GM12878 (cell line): Measurements from ENCODE around the gene SCNM1. TPM values are rescaled to one million over a fixed set of nuclear protein-coding genes. Genes with fewer than 3 reads are reported as not detected.

Source experiments
- BRCA1 ChIP-seq: IDR thresholded peaks from 2 replicates; pipeline ENCODE4 v1.6.1; 2011; ENCODE audit warnings: low read depth, low read length, improper control_type of control experiment
- CEBPB ChIP-seq, 2 experiments: fragments of 150-350 bp in 1 of 2; IDR thresholded peaks; 2 replicates each; pipeline ENCODE4 v1.6.1; 2012 to 2014; ENCODE audit warnings: low read depth in 2 of 2, low read length in 2 of 2, borderline replicate concordance in 1 of 2, inconsistent platforms in 1 of 2
- EGR1 ChIP-seq, 2 experiments: IDR thresholded peaks; 1 replicate in 1 of 2; 2 replicates in 1 of 2; pipeline ENCODE4 v1.6.1; 2011 to 2012; ENCODE audit warnings: low read depth in 2 of 2, low read length in 2 of 2, borderline replicate concordance in 1 of 2, mild to moderate bottlenecking in 1 of 2, moderate library complexity in 1 of 2
- EZH2 ChIP-seq: IDR thresholded peaks from 2 replicates; pipeline ENCODE4 v1.6.1; 2012; ENCODE audit warnings: low read depth, mild to moderate bottlenecking, control low read depth, inconsistent platforms, low read length, borderline replicate concordance; ENCODE audit not compliant: control insufficient read depth
- GATAD2B ChIP-seq: fragments of 450-650 bp; conservative IDR thresholded peaks from 2 replicates; pipeline ENCODE4 v1.6.1; 2017; ENCODE audit warnings: low read depth, mild to moderate bottlenecking, moderate library complexity
- KLF5 ChIP-seq: fragments of 450-650 bp; IDR thresholded peaks from 2 replicates; pipeline ENCODE4 v1.6.1; 2014; ENCODE audit warnings: mild to moderate bottlenecking; ENCODE audit not compliant: partially characterized antibody
- MYB ChIP-seq: fragments of 150-350 bp; IDR thresholded peaks from 2 replicates; pipeline ENCODE4 v1.6.1; 2014; ENCODE audit warnings: mild to moderate bottlenecking, low read depth, low read length, borderline replicate concordance
- PAX8 ChIP-seq: fragments of 450-650 bp; IDR thresholded peaks from 2 replicates; pipeline ENCODE4 v1.6.1; 2017; ENCODE audit warnings: mild to moderate bottlenecking, moderate library complexity
- POLR2AphosphoS2 ChIP-seq: IDR thresholded peaks from 2 replicates; pipeline ENCODE4 v1.6.1; 2011; ENCODE audit warnings: low read depth, mild to moderate bottlenecking, low read length, improper control_type of control experiment, moderate library complexity
- RAD21 ChIP-seq: IDR thresholded peaks from 2 replicates; pipeline ENCODE4 v1.6.1; 2011; ENCODE audit warnings: mild to moderate bottlenecking, low read depth, low read length, moderate library complexity; ENCODE audit not compliant: insufficient read depth
- RELA ChIP-seq: fragments of 450-650 bp; IDR thresholded peaks from 2 replicates; pipeline ENCODE4 v1.8.0; 2014; ENCODE audit warnings: borderline replicate concordance; ENCODE audit not compliant: partially characterized antibody
- SIN3A ChIP-seq: IDR thresholded peaks from 2 replicates; pipeline ENCODE4 v1.6.1; 2012; ENCODE audit warnings: low read depth, low read length, improper control_type of control experiment
- SPI1 ChIP-seq: IDR thresholded peaks from 2 replicates; pipeline ENCODE4 v1.6.1; 2011; ENCODE audit warnings: low read depth, mild to moderate bottlenecking, low read length, moderate library complexity, borderline replicate concordance; ENCODE audit not compliant: insufficient read depth
- TBL1XR1 ChIP-seq: IDR thresholded peaks from 2 replicates; pipeline ENCODE4 v1.6.1; 2012; ENCODE audit warnings: low read depth, low read length, improper control_type of control experiment
- TCF7 ChIP-seq: IDR thresholded peaks from 2 replicates; pipeline ENCODE4 v1.6.1; 2014; ENCODE audit warnings: antibody characterized with exemption, borderline replicate concordance
- ZBED1 ChIP-seq: IDR thresholded peaks from 2 replicates; pipeline ENCODE4 v1.6.1; 2016; ENCODE audit warnings: borderline replicate concordance
- ZNF217 ChIP-seq: fragments of 450-650 bp; IDR thresholded peaks from 2 replicates; pipeline ENCODE4 v1.6.1; 2017; ENCODE audit warnings: antibody characterized with exemption, mild to moderate bottlenecking
- ZNF24 ChIP-seq: fragments of 450-650 bp; IDR thresholded peaks from 2 replicates; pipeline ENCODE4 v1.6.1; 2017; ENCODE audit warnings: antibody characterized with exemption, mild to moderate bottlenecking
- polyA plus RNA-seq, 11 experiments: library from polyadenylated mRNA; depleted of rRNA in 4 of 11; unstranded in 6 of 11; stranded (reverse) in 5 of 11; fragments of >200 nt; fragmentation: Nextera tagmentation in 4 of 11; fragmentation: Illumina TruSeq in 1 of 11; extraction: Ambion mirVana in 4 of 11; extraction: Trizol in 1 of 11; gene quantifications; 1 replicate in 1 of 11; 2 replicates in 10 of 11; pipeline versions ENCODE4 v1.2.1 to v1.2.3, GENCODE V29; 2011 to 2016; ENCODE audit warnings: inconsistent platforms in 2 of 11, missing spikeins in 2 of 11, low read depth in 1 of 11
- total RNA-seq, 4 experiments: library from RNA; depleted of rRNA in 3 of 4; stranded (reverse); fragments of >200 nt in 3 of 4; fragmentation: Illumina TruSeq in 1 of 4; extraction: Trizol in 1 of 4; gene quantifications; 2 replicates each; pipeline versions ENCODE4 v1.2.1 to v1.2.3, GENCODE V29; 2013 to 2021
- TF ChIP-seq, protein P1 (sequence below): fragments of 450-650 bp; IDR thresholded peaks from 2 replicates; pipeline ENCODE4 v1.6.1; 2016; ENCODE audit warnings: mild to moderate bottlenecking
- TF ChIP-seq, protein P2 (sequence below): IDR thresholded peaks from 2 replicates; pipeline ENCODE4 v1.6.1; 2012; ENCODE audit warnings: low read depth, low read length, improper control_type of control experiment
- TF ChIP-seq, protein P3 (sequence below), 3 experiments: IDR thresholded peaks in 2 of 3; conservative IDR thresholded peaks in 1 of 3; 2 replicates each; pipeline ENCODE4 v1.5.1; 2011; ENCODE audit warnings: low read depth in 3 of 3, low read length in 3 of 3, mild to moderate bottlenecking in 3 of 3, control low read depth in 2 of 3, moderate library complexity in 2 of 3, inconsistent platforms in 1 of 3, mixed read lengths in 1 of 3; ENCODE audit not compliant: control insufficient read depth in 2 of 3, insufficient read depth in 1 of 3; ENCODE audit errors: extremely low read depth in 1 of 3
- TF ChIP-seq, protein P4 (sequence below): fragments of 450-650 bp; IDR thresholded peaks from 2 replicates; pipeline ENCODE4 v1.6.1; 2016; ENCODE audit warnings: mild to moderate bottlenecking

Gene SCNM1
- total and polyA plus RNA-seq, 10 of the 15 experiments (the other 5 are each of a cell fraction or from before 2014, with no cell fraction given): 25.8 to 207 (median 76.9) TPM

DNA sequence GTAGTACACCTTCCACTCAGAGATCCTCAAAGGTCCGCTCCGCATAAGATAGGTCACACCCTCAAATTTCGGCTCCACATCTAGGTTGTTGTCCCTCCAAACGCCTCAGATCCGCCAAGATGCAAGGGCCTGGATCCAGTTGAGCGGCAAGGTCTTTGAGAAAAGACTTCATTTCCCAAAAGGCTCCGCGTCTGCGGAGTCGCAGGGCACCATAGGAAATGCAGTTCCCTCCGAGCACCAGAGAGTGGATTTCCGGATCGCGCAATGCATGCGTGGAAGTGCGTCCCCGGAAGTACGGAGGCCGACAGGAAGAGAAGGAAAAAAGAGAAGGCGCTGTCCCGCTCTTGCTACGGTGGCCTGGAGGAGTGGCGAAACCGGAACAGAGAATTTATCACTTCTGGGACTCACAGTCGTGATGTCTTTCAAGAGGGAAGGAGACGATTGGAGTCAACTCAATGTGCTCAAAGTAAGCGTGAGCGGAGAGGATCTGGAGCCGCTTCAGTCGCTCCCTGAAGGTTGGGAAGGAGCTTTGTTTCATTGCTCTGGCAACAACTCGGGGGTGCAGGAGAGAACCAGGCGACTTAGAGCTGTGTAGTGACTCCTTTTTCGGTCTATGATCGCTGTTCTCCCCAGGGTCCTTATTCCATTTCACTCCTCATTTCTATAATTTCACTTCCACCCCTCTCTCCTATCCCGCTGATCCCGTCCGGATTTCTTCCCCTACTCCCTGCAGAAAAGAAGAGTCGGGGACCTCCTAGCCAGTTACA lies at the start of gene SCNM1, which contains the start of gene LYSMD1 (continued):
- TF ChIP-seq, protein P1, sequence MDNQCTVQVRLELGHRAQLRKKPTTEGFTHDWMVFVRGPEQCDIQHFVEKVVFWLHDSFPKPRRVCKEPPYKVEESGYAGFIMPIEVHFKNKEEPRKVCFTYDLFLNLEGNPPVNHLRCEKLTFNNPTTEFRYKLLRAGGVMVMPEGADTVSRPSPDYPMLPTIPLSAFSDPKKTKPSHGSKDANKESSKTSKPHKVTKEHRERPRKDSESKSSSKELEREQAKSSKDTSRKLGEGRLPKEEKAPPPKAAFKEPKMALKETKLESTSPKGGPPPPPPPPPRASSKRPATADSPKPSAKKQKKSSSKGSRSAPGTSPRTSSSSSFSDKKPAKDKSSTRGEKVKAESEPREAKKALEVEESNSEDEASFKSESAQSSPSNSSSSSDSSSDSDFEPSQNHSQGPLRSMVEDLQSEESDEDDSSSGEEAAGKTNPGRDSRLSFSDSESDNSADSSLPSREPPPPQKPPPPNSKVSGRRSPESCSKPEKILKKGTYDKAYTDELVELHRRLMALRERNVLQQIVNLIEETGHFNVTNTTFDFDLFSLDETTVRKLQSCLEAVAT: peak; percentile 24
- no peak for TF ChIP-seq CEBPB (IDR thresholded peaks at IDR 0.05; ENCODE audit: borderline replicate concordance in 1 of 2, low read depth in 2 of 2, low read length in 2 of 2)
- TF ChIP-seq, protein P2, sequence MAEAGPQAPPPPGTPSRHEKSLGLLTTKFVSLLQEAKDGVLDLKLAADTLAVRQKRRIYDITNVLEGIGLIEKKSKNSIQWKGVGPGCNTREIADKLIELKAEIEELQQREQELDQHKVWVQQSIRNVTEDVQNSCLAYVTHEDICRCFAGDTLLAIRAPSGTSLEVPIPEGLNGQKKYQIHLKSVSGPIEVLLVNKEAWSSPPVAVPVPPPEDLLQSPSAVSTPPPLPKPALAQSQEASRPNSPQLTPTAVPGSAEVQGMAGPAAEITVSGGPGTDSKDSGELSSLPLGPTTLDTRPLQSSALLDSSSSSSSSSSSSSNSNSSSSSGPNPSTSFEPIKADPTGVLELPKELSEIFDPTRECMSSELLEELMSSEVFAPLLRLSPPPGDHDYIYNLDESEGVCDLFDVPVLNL: no peak; the same call in 1 of the 2 replicates
- TF ChIP-seq MYB: no peak
- peak; percentile 85 for TF ChIP-seq GATAD2B
- no peak for TF ChIP-seq TCF7
- TF ChIP-seq, protein P3, sequence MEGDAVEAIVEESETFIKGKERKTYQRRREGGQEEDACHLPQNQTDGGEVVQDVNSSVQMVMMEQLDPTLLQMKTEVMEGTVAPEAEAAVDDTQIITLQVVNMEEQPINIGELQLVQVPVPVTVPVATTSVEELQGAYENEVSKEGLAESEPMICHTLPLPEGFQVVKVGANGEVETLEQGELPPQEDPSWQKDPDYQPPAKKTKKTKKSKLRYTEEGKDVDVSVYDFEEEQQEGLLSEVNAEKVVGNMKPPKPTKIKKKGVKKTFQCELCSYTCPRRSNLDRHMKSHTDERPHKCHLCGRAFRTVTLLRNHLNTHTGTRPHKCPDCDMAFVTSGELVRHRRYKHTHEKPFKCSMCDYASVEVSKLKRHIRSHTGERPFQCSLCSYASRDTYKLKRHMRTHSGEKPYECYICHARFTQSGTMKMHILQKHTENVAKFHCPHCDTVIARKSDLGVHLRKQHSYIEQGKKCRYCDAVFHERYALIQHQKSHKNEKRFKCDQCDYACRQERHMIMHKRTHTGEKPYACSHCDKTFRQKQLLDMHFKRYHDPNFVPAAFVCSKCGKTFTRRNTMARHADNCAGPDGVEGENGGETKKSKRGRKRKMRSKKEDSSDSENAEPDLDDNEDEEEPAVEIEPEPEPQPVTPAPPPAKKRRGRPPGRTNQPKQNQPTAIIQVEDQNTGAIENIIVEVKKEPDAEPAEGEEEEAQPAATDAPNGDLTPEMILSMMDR (IDR thresholded peaks at IDR 0.05 in 2 of 3, conservative IDR thresholded peaks at IDR 0.05 in 1 of 3; ENCODE audit: control insufficient read depth in 2 of 3, extremely low read depth in 1 of 3, insufficient read depth in 1 of 3, low read depth in 3 of 3, low read length in 3 of 3): no peak
- peak; percentile 76 for TF ChIP-seq SPI1
- TF ChIP-seq, protein P4, sequence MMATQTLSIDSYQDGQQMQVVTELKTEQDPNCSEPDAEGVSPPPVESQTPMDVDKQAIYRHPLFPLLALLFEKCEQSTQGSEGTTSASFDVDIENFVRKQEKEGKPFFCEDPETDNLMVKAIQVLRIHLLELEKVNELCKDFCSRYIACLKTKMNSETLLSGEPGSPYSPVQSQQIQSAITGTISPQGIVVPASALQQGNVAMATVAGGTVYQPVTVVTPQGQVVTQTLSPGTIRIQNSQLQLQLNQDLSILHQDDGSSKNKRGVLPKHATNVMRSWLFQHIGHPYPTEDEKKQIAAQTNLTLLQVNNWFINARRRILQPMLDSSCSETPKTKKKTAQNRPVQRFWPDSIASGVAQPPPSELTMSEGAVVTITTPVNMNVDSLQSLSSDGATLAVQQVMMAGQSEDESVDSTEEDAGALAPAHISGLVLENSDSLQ: peak; percentile 52; the same call in 1 of the 2 replicates
- TF ChIP-seq ZNF217: no peak
- peak; percentile 82 for TF ChIP-seq KLF5
- TF ChIP-seq ZBED1: peak; percentile 79; the same call in 1 of the 2 replicates
- TF ChIP-seq BRCA1: no peak
- no peak for TF ChIP-seq RAD21
- no peak; the same call in 1 of the 2 replicates for TF ChIP-seq POLR2AphosphoS2
- no peak; the same call in 1 of the 2 replicates for TF ChIP-seq SIN3A
- TF ChIP-seq ZNF24: peak; percentile 71; the same call in 1 of the 2 replicates
- peak; percentile 87 for TF ChIP-seq RELA
- 0 out of 3 replicates have a peak, but pooled peaks of 1 of the 2 experiments have one; percentile 25 for TF ChIP-seq EGR1 (IDR thresholded peaks at IDR 0.05; ENCODE audit: borderline replicate concordance in 1 of 2, low read depth in 2 of 2, low read length in 2 of 2)
- TF ChIP-seq TBL1XR1: peak; percentile 77
- no peak for TF ChIP-seq PAX8
- no peak for TF ChIP-seq EZH2
